GM13977 (cell line): ENCODE data around the gene ZNF607.

ENCODE experiments used
- DNase-seq: peaks from one replicate; pipeline ENCODE4 v3.0.0; 2012; ENCODE audit warnings: low spot score
- in situ Hi-C: fragments of 300-500 bp; cut with MboI; formaldehyde crosslinking; loops from one replicate; pipeline ENCODE4 v1.12.0; 2022; ENCODE audit warnings: low sequenced_read_pairs, low pct_unique_long_range_greater_than_20kb, mixed read lengths, inconsistent platforms; ENCODE audit not compliant: unreplicated experiment
- TF ChIP-seq, protein P1 (sequence below): IDR thresholded peaks from 2 replicates; pipeline ENCODE4 v1.5.1; 2012; ENCODE audit warnings: mild to moderate bottlenecking, control low read depth; ENCODE audit not compliant: insufficient read depth; ENCODE audit errors: extremely low read depth, missing control alignments

ZNF607 gene

DNA sequence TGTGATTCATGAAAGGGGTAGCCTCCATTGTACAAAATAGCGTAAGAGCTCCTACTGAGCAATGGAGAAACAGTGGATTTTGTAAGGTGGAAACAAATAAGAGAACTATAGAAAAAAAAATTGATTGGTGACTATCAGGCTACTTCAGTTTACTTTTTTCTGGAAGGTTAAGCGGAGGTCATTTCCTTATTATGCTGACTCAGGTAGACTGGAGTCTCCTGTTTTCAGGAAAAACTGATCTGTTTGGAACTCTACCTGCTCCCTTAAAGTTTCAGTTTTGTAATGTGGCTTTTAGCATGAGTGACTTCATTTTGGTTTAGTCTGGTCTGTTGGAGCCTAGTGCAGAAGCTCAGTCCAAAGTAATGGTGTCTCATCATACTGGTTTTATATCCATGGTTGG is 3.4 kb downstream of the ZNF607 start:
- TF ChIP-seq, protein P1, sequence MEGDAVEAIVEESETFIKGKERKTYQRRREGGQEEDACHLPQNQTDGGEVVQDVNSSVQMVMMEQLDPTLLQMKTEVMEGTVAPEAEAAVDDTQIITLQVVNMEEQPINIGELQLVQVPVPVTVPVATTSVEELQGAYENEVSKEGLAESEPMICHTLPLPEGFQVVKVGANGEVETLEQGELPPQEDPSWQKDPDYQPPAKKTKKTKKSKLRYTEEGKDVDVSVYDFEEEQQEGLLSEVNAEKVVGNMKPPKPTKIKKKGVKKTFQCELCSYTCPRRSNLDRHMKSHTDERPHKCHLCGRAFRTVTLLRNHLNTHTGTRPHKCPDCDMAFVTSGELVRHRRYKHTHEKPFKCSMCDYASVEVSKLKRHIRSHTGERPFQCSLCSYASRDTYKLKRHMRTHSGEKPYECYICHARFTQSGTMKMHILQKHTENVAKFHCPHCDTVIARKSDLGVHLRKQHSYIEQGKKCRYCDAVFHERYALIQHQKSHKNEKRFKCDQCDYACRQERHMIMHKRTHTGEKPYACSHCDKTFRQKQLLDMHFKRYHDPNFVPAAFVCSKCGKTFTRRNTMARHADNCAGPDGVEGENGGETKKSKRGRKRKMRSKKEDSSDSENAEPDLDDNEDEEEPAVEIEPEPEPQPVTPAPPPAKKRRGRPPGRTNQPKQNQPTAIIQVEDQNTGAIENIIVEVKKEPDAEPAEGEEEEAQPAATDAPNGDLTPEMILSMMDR, result no peak
- in situ Hi-C loops, result no loop called here
- DNase-seq, result no peak

DNA sequence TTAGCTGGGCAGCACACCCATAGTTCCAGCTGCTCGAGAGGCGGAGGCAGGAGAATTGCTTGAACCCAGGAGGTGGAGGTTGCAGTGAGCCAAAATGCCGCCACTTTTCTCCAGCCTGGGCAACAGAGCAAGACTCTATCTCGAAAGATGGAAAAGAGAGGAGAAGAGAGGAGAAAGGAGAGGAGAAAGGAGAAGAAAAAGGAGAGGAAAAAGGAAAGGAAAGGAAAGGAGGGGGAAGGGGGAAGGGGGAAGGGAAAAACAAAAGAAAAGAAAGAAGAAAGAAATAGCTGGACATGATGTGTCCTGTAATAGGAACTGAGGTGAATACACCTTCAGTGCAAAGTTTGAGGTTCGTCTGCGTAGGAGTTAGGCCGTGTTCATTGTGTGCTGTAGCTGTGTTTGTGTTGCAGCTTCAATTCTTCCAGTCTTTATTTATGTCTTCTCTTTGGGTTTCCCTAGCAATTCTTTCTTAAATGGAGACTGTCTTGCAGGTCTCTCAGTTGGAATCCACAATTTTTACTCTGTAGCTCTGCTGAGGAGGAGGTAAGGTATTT is 13.4 kb downstream of the ZNF607 start:
- in situ Hi-C loops, result no loop called here
- TF ChIP-seq, protein P1, result no peak
- no peak for DNase-seq

DNA sequence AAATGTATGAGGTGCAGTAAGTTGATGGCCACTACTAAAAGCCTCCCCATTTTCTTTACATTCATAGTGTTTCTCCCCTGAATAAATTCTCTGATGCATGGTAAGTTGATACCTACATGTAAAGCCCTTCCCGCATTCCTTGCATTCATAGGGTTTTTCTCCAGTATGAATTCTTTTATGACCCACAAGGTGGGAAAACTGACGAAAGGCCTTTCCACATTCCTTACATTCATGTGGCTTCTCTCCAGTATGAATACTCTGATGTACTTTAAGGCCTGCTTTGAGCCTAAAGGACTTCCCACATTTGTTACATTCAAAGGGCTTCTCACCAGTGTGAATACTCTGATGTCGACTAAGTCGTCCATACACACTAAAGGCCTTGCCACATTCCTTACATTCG is 20.5 kb downstream of the ZNF607 start:
- TF ChIP-seq, protein P1, result no peak
- DNase-seq, result no peak
- in situ Hi-C loops, result no loop called here

DNA sequence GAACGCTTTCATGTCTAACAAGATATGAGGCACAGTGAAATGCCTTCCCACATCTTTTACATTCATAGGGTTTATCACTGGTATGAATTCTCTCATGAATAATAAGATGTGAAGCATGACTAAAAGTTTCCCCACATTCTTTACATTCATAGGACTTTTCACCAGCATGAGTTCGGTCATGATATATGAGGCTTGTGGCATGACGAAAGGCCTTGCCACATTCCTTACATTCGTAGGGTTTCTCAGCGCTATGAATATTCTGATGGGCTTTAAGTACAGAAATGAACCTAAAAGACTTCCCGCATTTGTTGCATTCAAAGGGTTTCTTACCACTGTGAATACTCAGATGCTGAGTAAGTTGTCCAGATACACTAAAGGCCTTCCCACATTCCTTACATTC is 21.3 kb downstream of the ZNF607 start:
- TF ChIP-seq, protein P1, result no peak
- DNase-seq, result no peak
- in situ Hi-C loops, result no loop called here

- TF ChIP-seq, protein P1, result no peak
- in situ Hi-C loops, result no loop called here
- no peak for DNase-seq
These were observed 24.2 kb downstream of the ZNF607 start for GRCh38 chr19:37695144-37695899.

DNA sequence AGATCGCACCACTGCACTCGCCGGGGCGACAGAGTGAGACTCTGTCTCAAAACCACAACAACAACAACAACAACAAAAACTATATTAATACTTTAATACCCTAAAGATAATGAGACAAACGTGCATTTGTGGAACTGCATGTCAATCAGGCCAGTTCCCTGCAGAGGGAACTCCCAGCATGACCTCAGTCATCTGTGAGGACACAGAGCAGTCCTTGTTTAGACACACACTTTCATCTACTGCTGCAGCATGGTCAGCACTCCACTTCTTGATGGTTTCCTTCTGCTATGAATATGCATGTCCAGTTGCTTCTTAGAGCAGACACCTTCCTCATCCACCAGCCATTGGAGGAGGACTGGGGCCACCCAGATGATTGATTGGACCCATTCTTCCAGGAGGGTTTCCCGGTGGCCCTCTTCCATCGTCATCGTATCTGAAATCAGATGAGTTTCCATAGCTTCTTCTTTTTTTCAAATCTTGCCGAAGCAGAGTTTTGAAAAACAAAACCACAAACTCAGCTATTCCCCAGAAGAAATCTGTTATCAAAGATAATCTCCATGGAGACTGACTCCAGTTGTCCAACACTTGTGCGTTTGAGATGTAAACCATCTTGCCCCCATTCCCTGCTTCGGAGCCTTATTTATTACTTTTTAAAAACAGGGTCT is 26.5 kb downstream of the ZNF607 start:
- TF ChIP-seq, protein P1, result no peak
- DNase-seq, result no peak
- in situ Hi-C loops, result no loop called here
